Natural killer cell treated with Interleukin-12 subunit alpha and Interleukin-12 subunit beta and Interleukin-15 and Interleukin-18, amount 100 ng/mL, for 72 hours (primary cell): ENCODE data around the gene GATM. TPM values are rescaled to one million over a fixed set of nuclear protein-coding genes. Genes with fewer than 3 reads are reported as not detected.
"Not testable (repeated sequence)": the region's sequence is repeated elsewhere in the genome, so short reads cannot be mapped to it uniquely, and the experiment has no call there.

Experiments
- ATAC-seq, 2 donors: fragments of 150-1000 bp; cut with Tn5 transposase in 1 of 2; sonication (Bioruptor Pico), chemical (Tn5 transposase) in 1 of 2; 2 replicates each; pipeline ENCODE4 v1.10.0; 2021
- DNase-seq: peaks from one replicate; pipeline ENCODE4 v3.0.0; 2022; ENCODE audit warnings: low spot score
- H3K27ac Mint-ChIP-seq, 2 donors: 1 replicate in 1 of 2; 2 replicates in 1 of 2; pipeline ENCODE4 v1.8.0; 2022; ENCODE audit warnings: mixed read lengths in 2 of 2, mild to moderate bottlenecking in 1 of 2, moderate library complexity in 1 of 2
- H3K27me3 Mint-ChIP-seq, 2 donors: 1 replicate in 1 of 2; 2 replicates in 1 of 2; pipeline ENCODE4 v1.8.0; 2022; ENCODE audit warnings: mixed read lengths in 2 of 2
- H3K36me3 Mint-ChIP-seq: one replicate; pipeline ENCODE4 v1.8.0; 2022; ENCODE audit warnings: mixed read lengths
- H3K4me1 Mint-ChIP-seq, 2 donors: 1 replicate in 1 of 2; 2 replicates in 1 of 2; pipeline ENCODE4 v1.8.0; 2022; ENCODE audit warnings: low read depth in 2 of 2, mixed read lengths in 2 of 2, mild to moderate bottlenecking in 1 of 2
- H3K4me3 Mint-ChIP-seq: one replicate; pipeline ENCODE4 v1.8.0; 2022; ENCODE audit warnings: mixed read lengths
- H3K9me3 Mint-ChIP-seq: 2 replicates; pipeline ENCODE4 v1.8.0; 2022; ENCODE audit warnings: mixed read lengths
- total RNA-seq, 2 donors: library from RNA; stranded (reverse); gene quantifications; one replicate each; pipeline ENCODE4 v1.2.3, GENCODE V29; 2022

Gene GATM
- total RNA-seq, 2 donors from 2014 or later: 1.4 to 1.6 TPM

DNA sequence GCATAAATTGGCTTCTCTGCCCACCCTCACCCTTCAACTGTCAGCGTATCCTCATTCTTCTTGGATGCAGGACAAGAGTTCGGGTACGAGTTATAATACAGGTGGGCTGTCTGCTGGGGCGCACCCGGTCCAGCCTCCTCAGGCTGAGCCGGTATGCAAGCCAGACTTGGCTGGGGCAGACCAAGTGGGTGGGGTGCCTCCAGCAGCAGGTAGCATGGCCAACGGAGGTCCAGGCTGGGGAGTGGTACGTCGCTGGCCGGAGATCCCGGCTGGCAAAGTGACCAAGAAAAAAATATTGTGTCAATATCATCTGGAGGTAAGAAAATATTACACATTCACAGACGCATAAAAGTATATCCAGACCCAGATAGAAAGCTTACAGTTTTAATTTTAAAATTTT, 45.6 kb downstream of the GATM start:
- Mint-ChIP-seq H3K9me3 (no peaks in the 10 kb centered on the region), H3K27ac (no peak overlapping the region), H3K36me3 (no peaks in the 10 kb centered on the region), H3K4me1 (peaks cover 7 to 17% of the 10 kb centered on the region in 2 donors), H3K4me3 (no peak overlapping the region), H3K27me3 (peaks cover 0 to 8% of the 10 kb centered on the region in 2 donors)
- ATAC-seq: no peak
- DNase-seq: no peak

GRCh38 chr15:45331972-45332371, 46.4 kb downstream of the GATM start:
- Mint-ChIP-seq H3K27ac (no peak overlapping the region), H3K9me3 (no peaks in the 10 kb centered on the region), H3K4me1 (peaks cover 7 to 10% of the 10 kb centered on the region in 2 donors), H3K27me3 (peaks cover 3 to 8% of the 10 kb centered on the region in 2 donors), H3K4me3 (no peak overlapping the region), H3K36me3 (no peaks in the 10 kb centered on the region)
- ATAC-seq (no peak), DNase-seq (no peak)

GRCh38 chr15:45328663-45329062, 49.7 kb downstream of the GATM start:
- H3K4me1 Mint-ChIP-seq: no peaks in the 10 kb centered on the region
- DNase-seq (no peak), ATAC-seq (no peak)
- H3K36me3 Mint-ChIP-seq: no peaks in the 10 kb centered on the region
- H3K9me3 Mint-ChIP-seq: no peaks in the 10 kb centered on the region
- peaks cover 7 to 8% of the 10 kb centered on the region in 2 donors for H3K27me3 Mint-ChIP-seq
- H3K27ac Mint-ChIP-seq: no peak overlapping the region
- no peak overlapping the region for H3K4me3 Mint-ChIP-seq

DNA sequence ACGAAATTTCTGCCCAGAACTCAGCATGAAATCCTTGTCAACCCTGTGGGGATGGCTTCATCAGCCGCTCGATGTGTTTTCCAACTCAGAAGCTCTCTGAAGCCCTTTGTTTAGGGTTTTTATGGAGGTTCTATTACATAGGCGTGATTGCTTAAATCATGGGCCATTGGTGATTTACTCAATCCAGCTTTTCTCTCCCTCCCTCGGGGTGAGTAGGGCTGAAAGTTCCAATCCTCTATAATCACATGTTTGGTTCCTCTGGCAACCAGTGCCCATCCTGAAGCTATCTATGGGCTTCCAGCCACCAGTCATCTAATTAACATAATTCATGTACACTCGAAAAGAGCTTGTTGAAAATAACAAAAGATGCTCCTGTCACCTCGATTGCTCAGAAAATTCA, 51.6 kb downstream of the GATM start:
- Mint-ChIP-seq H3K4me3 (no peak overlapping the region), H3K36me3 (no peaks in the 10 kb centered on the region), H3K9me3 (no peaks in the 10 kb centered on the region), H3K27me3 (peaks cover 8 to 9% of the 10 kb centered on the region in 2 donors), H3K27ac (no peak overlapping the region), H3K4me1 (no peaks in the 10 kb centered on the region)
- DNase-seq: no peak
- no peak for ATAC-seq

DNA sequence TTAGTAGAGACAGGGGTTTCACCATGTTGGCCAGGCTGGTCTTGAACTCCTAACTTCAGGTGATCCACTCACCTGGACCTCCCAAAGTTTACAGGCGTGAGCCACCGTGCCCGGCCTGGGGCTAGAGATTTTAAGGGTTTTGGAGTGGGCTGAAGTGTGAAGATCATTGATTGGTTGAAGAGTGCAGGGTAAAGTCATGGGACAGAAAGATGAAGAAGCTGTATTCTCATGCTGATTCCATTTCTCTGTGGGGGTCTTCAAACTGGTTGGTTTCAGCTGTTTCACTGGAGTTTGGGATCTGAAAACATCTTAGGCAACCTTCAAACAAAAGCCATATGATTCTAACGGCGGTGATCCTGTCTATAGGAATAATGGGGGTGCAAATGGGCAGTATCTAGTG, 52.1 kb downstream of the GATM start:
- H3K36me3 Mint-ChIP-seq: no peaks in the 10 kb centered on the region
- H3K4me3 Mint-ChIP-seq: no peak overlapping the region
- H3K27ac Mint-ChIP-seq: no peak overlapping the region
- ATAC-seq (no peak), DNase-seq (no peak)
- no peaks in the 10 kb centered on the region for H3K4me1 Mint-ChIP-seq
- H3K27me3 Mint-ChIP-seq: peaks cover 9 to 10% of the 10 kb centered on the region in 2 donors
- H3K9me3 Mint-ChIP-seq: no peaks in the 10 kb centered on the region

DNA sequence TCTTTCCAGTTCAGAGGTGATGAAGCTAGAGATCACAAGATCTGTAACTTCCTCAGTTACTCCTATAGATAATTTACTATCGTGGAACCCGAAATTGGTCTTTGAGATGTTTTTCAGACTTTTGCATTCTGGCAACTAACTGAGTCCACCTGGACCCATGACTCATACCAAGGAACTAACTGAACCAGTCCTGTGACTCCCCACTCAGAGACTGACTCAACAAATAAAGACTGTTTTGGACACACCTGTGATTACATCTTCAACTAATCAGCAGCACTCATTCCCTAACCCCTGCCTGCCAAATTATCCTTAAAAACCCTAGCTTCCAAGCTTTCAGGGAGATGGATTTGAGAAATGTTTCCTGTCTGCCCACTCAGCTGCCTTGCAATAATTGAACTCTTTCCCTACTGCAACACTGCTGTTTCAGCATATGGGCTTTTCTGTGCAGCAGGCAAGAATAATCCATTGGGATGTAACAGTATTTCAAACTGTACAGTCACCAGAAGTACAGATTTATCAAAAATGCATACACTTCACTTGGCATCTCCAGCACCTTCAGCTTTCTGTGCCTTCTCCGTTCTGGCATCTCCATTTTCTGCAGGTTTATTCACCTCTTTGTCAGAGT, 57.7 kb downstream of the GATM start:
- Mint-ChIP-seq H3K27ac (no peak overlapping the region), H3K4me3 (no peak overlapping the region), H3K36me3 (no peaks in the 10 kb centered on the region), H3K27me3 (peaks cover 11 to 17% of the 10 kb centered on the region in 2 donors), H3K4me1 (peaks cover 0 to 2% of the 10 kb centered on the region in 2 donors), H3K9me3 (no peaks in the 10 kb centered on the region)
- DNase-seq (no peak), ATAC-seq (no peak)

- Mint-ChIP-seq H3K27me3 (peaks cover 9 to 24% of the 10 kb centered on the region in 2 donors), H3K27ac (no peak overlapping the region), H3K4me1 (peaks cover 0 to 2% of the 10 kb centered on the region in 2 donors), H3K36me3 (no peaks in the 10 kb centered on the region), H3K4me3 (no peak overlapping the region), H3K9me3 (no peaks in the 10 kb centered on the region)
- DNase-seq (no peak), ATAC-seq (no peak)
Observed at GRCh38 chr15:45319472-45320214, 58.7 kb downstream of the GATM start.

DNA sequence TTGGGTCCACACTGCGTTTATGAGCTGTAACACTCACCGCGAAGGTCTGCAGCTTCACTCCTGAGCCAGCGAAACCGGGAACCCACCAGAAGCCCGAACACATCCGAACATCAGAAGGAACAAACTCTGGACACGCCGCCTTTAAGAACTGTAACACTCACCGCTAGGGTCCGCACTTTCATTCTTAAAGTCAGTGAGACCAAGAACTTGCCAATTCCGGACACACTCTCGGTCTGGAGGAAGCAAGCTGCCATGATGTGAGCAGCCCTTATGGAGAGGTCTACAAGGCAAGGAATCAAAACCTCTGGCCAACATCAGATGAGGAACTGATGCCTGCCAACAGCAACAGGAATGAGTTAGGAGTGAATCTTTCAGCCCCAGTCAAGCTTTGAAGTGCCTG, 63.4 kb downstream of the GATM start:
- Mint-ChIP-seq H3K4me3 (no peak overlapping the region), H3K27ac (no peak overlapping the region), H3K27me3 (peaks cover 7 to 20% of the 10 kb centered on the region in 2 donors), H3K4me1 (no peaks in the 10 kb centered on the region), H3K9me3 (no peaks in the 10 kb centered on the region), H3K36me3 (no peaks in the 10 kb centered on the region)
- DNase-seq (no peak), ATAC-seq (no peak)

GRCh38 chr15:45314117-45314516, 64.2 kb downstream of the GATM start:
- H3K4me1 Mint-ChIP-seq, H3K4me3 Mint-ChIP-seq, H3K36me3 Mint-ChIP-seq, ATAC-seq, H3K9me3 Mint-ChIP-seq, H3K27ac Mint-ChIP-seq, DNase-seq: not testable (repeated sequence)
- peaks cover 7 to 20% of the 10 kb centered on the region in 2 donors for H3K27me3 Mint-ChIP-seq

Other genes with a start within 250 kb of the GATM start
- gene DUOXA1, start 248.7 kb downstream of the GATM start, total RNA-seq: not detected
- gene DUOX1, start 248.6 kb downstream of the GATM start, total RNA-seq: under 1 TPM in 1 of 2 donors, not detected in 1; 0.08 TPM
- 1 to 10 TPM in 1 of 2 donors, under 1 TPM in 1; 0.81 to 1.4 TPM for gene SHF, start 190.6 kb downstream of the GATM start, total RNA-seq
- gene SLC28A2, start 126.3 kb downstream of the GATM start, total RNA-seq: not detected
- gene SLC30A4, start 144.2 kb upstream of the GATM start, total RNA-seq: 1 to 10 TPM; 2.1 to 2.8 TPM
- 10 to 100 TPM; 45.6 to 50.5 TPM for gene BLOC1S6, start 208.8 kb upstream of the GATM start, total RNA-seq